ENCODE results near the gene CYFIP1. TPM values are rescaled to one million over a fixed set of nuclear protein-coding genes. Genes with fewer than 3 reads are reported as not detected.

Gene CYFIP1
- total and polyA plus RNA-seq, 9 of the 15 experiments (the other 6 are each of a cell fraction or from before 2014, with no cell fraction given), result 3.8 to 59.8 (median 28.3) TPM

DNA sequence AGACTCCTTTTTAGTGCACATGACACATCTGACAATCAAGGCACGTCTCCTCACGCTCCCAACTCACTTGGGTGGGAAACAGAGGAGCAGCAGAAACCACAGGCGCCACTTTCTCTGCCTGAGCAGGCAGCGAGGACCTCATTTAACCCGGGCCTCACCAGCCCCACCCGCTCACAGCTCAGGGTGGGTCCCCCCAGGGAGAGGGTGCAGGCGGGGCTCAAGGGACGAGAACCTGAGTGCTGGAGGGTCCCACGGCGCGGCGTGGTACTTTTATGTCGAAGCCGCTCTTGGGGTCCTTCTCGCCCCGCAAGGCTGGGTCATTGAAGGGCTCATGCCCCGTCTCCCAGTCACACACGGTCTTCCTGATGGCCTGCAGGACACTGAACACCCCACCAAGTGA lies 62.6 kb downstream of the CYFIP1 start (continued):
- TF ChIP-seq, protein P1, sequence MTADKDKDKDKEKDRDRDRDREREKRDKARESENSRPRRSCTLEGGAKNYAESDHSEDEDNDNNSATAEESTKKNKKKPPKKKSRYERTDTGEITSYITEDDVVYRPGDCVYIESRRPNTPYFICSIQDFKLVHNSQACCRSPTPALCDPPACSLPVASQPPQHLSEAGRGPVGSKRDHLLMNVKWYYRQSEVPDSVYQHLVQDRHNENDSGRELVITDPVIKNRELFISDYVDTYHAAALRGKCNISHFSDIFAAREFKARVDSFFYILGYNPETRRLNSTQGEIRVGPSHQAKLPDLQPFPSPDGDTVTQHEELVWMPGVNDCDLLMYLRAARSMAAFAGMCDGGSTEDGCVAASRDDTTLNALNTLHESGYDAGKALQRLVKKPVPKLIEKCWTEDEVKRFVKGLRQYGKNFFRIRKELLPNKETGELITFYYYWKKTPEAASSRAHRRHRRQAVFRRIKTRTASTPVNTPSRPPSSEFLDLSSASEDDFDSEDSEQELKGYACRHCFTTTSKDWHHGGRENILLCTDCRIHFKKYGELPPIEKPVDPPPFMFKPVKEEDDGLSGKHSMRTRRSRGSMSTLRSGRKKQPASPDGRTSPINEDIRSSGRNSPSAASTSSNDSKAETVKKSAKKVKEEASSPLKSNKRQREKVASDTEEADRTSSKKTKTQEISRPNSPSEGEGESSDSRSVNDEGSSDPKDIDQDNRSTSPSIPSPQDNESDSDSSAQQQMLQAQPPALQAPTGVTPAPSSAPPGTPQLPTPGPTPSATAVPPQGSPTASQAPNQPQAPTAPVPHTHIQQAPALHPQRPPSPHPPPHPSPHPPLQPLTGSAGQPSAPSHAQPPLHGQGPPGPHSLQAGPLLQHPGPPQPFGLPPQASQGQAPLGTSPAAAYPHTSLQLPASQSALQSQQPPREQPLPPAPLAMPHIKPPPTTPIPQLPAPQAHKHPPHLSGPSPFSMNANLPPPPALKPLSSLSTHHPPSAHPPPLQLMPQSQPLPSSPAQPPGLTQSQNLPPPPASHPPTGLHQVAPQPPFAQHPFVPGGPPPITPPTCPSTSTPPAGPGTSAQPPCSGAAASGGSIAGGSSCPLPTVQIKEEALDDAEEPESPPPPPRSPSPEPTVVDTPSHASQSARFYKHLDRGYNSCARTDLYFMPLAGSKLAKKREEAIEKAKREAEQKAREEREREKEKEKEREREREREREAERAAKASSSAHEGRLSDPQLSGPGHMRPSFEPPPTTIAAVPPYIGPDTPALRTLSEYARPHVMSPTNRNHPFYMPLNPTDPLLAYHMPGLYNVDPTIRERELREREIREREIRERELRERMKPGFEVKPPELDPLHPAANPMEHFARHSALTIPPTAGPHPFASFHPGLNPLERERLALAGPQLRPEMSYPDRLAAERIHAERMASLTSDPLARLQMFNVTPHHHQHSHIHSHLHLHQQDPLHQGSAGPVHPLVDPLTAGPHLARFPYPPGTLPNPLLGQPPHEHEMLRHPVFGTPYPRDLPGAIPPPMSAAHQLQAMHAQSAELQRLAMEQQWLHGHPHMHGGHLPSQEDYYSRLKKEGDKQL (CRISPR knock-in tag; IDR thresholded peaks at IDR 0.05; ENCODE audit: borderline replicate concordance), result no peak
- TF ChIP-seq ZNF217 (CRISPR knock-in tag; IDR thresholded peaks at IDR 0.05) (no peak), LEF1 (IDR thresholded peaks at IDR 0.05) (no peak), ZNF274 (IDR thresholded peaks at IDR 0.05; ENCODE audit: borderline replicate concordance, low read depth, low read length) (no peak), THRAP3 (IDR thresholded peaks at IDR 0.05; ENCODE audit: borderline replicate concordance) (no peak), RBM25 (IDR thresholded peaks at IDR 0.05; ENCODE audit: low read depth, low read length, severe bottlenecking) (no peak), FOXJ3 (CRISPR knock-in tag; IDR thresholded peaks at IDR 0.05) (no peak), CBX5 (IDR thresholded peaks at IDR 0.05; ENCODE audit: borderline replicate concordance, low read depth) (no peak), MYNN (IDR thresholded peaks at IDR 0.05) (no peak), MYNN (CRISPR knock-in tag; IDR thresholded peaks at IDR 0.05) (no peak), ILF3 (IDR thresholded peaks at IDR 0.05; ENCODE audit: borderline replicate concordance) (no peak), ZC3H4 (CRISPR knock-in tag; IDR thresholded peaks at IDR 0.05; ENCODE audit: borderline replicate concordance) (no peak), HDAC8 (tag; IDR thresholded peaks at IDR 0.05) (no peak)
- TF ChIP-seq, protein P2, sequence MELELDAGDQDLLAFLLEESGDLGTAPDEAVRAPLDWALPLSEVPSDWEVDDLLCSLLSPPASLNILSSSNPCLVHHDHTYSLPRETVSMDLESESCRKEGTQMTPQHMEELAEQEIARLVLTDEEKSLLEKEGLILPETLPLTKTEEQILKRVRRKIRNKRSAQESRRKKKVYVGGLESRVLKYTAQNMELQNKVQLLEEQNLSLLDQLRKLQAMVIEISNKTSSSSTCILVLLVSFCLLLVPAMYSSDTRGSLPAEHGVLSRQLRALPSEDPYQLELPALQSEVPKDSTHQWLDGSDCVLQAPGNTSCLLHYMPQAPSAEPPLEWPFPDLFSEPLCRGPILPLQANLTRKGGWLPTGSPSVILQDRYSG (tag; conservative IDR thresholded peaks at IDR 0.05; ENCODE audit: low read depth), result no peak
- TF ChIP-seq, protein P3, sequence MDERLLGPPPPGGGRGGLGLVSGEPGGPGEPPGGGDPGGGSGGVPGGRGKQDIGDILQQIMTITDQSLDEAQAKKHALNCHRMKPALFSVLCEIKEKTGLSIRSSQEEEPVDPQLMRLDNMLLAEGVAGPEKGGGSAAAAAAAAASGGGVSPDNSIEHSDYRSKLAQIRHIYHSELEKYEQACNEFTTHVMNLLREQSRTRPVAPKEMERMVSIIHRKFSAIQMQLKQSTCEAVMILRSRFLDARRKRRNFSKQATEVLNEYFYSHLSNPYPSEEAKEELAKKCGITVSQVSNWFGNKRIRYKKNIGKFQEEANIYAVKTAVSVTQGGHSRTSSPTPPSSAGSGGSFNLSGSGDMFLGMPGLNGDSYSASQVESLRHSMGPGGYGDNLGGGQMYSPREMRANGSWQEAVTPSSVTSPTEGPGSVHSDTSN (CRISPR knock-in tag; IDR thresholded peaks at IDR 0.05; ENCODE audit: low read depth), result no peak
- TF ChIP-seq, protein P3 (tag; conservative IDR thresholded peaks at IDR 0.05; ENCODE audit: low read depth), result no peak
- TF ChIP-seq, protein P4, sequence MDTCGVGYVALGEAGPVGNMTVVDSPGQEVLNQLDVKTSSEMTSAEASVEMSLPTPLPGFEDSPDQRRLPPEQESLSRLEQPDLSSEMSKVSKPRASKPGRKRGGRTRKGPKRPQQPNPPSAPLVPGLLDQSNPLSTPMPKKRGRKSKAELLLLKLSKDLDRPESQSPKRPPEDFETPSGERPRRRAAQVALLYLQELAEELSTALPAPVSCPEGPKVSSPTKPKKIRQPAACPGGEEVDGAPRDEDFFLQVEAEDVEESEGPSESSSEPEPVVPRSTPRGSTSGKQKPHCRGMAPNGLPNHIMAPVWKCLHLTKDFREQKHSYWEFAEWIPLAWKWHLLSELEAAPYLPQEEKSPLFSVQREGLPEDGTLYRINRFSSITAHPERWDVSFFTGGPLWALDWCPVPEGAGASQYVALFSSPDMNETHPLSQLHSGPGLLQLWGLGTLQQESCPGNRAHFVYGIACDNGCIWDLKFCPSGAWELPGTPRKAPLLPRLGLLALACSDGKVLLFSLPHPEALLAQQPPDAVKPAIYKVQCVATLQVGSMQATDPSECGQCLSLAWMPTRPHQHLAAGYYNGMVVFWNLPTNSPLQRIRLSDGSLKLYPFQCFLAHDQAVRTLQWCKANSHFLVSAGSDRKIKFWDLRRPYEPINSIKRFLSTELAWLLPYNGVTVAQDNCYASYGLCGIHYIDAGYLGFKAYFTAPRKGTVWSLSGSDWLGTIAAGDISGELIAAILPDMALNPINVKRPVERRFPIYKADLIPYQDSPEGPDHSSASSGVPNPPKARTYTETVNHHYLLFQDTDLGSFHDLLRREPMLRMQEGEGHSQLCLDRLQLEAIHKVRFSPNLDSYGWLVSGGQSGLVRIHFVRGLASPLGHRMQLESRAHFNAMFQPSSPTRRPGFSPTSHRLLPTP (IDR thresholded peaks at IDR 0.05; ENCODE audit: borderline replicate concordance, extremely low read depth, insufficient read length), result no peak

Measured in K562 (cell line).